EL (cell line): ENCODE data around the gene EHBP1.
A peak's percentile ranks its signal among the peaks of the same experiment; 100 is the strongest.

Experiments used
- DNase-seq: peaks from one replicate; pipeline ENCODE4 v3.0.0-alpha.2; 2016

EHBP1 gene

DNA sequence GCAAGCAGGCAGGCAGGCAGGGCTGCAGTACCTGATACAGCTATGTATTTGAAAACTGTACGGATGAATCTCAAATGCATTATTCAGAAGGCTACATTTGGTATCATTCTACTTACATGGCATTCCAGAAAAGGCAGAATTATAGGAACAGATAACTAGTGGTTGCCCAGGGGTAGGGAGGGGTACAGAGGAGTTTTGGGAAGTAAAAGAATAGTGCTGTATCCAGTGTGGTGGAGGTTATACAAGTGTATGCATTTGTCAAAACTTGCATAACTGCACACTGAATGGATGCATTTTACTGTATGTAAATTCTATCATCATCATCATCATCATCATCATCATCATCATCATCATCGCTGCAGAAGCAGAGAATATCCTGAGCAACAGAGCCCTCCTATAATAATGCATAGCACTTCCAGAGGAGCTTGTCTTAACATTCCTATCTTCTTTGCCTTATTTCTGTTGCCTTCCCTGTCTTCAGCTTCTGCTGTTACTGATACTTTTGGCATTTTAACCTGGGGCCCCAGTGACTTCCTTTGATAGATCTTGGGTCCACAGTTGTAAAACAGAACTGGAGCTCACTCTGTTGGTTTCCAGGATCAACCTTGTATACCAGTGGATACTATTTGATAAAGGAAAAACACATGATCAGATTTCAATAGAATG is 189.6 kb downstream of the EHBP1 start:
- DNase-seq: no peak

DNA sequence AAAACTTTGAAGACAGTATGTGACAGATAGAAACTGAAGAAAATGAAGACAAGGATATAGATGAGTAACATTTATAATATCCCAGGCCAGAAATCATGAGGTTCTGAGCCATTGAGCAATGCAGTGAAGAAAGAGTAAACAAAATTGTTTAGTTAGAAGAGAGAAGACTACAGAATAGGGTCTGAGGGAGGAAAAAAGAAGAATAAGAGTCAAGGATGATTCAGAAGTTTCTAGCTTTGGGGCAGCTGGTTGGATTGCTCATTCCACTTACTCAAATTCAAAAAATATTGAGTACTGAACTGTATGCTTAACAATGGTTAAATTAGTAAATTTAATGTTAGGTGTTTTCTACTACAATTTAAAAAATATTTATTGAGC is 190.1 kb downstream of the EHBP1 start:
- DNase-seq: no peak

DNA sequence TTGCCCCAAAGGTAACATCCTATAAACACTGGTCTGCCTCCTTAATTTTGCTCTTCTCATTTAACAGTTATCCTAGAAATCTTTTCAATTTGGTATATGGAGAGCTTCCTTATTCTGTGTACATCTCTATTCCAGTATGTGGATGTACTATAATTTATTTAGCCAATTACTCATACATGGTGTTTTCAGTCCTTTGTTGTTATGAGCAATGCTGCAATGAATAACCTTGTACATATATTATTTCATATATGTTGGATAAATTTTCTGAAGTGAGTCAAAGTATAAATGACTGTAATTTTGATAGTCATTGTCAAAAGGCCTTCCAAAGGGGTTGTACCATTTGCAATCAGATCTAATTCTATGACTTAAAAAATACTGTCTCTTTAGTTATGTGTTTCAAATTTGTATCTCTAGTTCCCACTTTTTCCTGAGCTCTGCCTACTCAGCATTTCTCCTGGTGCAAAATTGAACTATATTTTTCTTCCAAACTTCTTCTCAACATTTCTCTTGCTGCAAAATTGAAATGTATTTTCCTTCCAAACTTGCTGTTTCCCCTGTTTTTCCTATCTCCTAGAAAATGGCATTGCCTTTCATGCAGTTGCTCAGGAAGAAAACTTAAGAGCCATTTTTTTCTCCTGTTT is 191.8 kb downstream of the EHBP1 start:
- DNase-seq: no peak

DNA sequence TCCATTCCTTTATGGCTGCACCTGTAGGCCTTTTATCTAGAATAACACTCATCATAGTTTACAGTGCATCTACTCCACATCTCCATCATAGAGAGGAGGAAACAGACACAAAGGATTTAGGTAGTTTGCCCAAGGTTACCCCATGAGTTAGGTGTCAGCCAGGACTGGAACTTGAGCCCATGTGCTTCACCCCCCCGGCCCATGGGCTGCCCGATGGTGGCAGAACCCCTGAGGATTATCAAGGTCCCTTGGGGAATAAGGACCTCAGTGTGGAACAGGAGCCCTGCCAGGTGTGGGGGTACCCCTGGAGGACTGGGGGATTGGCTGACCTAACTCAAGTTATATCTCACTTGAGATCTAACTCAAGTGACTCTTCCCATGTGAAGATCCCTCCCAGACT is 198.8 kb downstream of the EHBP1 start:
- DNase-seq: no peak

DNA sequence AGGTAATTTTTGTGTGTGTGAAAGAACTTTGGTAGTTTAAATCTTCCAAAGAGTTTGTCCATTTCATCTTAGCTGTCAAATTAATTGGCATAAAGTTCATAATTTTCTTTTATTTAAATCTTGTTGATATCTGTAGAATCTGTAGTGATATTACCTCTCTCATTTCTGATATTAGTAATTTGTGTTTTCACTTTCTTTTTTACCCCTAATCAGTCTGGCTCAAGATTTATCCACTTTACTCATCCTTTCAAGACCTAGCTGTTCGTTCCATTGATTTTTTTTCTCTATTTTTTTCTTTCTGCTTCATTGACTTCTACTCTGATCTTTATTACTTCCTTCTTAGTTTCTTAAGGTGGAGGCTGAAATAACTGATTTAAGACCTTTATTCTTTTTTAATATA is 202.6 kb downstream of the EHBP1 start:
- DNase-seq: no peak

DNA sequence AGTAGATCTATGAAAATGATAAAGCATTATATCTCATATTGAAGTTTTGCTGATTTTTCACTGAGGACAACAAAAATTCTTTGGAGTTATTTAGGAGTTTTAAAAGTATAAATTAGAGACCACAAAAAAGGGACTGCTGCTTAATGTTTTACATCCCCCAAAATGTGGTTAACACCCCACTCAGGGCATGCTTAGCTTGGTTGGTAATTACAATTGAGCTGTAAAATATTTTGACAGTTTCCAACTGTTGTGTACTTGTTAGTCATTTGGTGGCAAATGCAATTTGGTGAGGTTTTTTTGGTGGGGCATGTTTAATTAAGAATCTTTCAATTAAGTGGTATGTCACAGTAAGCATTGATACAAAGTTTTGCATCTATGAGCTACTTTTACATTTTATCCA is 207.8 kb downstream of the EHBP1 start:
- no peak for DNase-seq

DNA sequence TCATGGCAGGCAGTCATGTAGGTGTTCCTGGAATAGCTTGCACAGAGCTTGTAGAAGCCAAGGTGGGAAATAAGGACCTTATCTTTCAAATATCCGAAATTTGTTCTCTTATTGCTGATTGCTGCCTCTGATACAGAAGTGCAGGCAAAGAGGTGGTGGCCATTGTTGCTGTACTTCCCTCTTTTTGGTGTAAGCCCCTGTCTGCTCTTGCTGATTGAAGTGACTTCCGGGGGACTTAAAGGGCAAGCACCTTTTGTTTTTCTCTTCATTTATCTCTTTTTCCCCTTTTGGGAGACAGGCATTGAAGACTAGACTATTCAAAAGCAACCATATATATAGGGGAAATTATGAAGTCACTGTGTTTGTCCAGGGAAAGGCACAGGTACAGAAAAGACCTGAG is 213.5 kb downstream of the EHBP1 start:
- DNase-seq: no peak

DNA sequence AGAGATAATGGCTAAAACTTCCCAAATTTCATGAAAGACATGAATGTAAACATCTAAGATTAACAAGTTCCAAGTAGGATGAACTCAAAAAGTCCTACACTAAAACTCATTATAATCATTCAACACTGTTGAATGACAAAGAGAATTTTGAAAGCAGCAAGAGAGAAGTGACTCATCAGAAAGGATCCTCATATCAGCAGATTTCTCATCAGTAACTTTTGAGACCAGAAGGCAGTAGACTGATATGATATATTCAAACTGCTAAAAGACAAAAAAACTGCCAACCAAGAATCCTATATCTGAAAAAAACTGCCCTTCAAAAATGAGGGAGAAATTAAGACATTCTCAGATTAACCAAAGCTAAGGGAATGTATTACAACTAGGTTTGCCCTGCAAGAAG is 214.6 kb downstream of the EHBP1 start:
- peak; percentile 42 for DNase-seq

DNA sequence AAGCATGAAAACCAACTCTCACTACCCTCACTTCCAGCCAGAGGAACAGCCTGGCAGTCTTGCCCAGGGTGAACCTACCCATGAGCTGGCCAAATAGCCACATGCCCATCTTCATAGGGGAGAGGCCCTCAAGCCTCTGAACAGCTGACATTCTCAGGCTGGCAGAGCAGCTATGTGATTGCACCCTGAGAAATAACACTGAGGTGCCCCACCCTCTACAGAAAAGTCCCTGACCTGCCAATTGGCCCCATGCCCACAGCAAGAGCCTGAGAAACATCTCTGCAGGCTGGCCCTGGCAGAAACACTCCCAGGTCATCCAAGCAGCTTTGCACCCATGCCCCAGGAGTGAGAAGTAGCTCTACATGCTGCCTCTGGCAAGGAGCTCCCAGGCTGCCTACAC is 217.7 kb downstream of the EHBP1 start:
- no peak for DNase-seq

DNA sequence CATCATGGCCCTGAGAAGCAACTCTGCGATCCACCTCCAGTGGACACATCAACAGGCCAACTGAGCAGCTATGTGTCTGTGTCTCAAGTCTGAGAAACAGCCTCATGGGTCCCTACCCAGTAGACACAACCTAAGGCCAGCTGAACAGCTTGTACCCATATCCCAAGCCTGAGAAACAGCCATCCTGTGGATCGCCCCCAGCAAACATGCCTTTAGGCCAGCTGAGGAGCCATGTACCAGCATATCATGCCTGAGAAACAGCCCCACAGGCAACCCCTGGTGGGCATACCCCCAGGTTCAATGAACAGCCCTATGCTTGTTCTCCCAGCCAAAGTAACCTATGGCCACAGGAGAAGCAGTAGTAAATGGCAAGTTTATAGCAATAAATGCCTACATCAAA is 218.4 kb downstream of the EHBP1 start:
- no peak for DNase-seq

DNA sequence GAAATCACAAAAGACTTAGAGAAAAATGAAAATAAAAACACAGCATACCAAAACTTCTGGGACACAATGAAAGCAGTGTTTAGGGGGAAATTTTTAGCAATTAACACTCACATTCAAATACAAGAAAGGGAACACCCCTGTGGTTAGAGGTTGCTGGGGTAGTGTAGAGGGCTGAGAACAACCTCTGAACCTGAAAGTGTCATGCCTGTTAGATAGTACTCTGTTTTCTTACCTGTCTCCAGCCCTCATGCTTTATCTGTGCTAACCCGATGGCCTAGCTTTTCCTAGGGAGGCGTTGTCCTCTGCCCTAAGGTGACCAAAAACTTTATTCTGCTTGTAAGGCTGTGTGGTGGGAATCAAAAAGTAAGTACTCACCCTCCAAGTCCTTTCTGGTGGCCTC is 222.5 kb downstream of the EHBP1 start:
- no peak for DNase-seq

DNA sequence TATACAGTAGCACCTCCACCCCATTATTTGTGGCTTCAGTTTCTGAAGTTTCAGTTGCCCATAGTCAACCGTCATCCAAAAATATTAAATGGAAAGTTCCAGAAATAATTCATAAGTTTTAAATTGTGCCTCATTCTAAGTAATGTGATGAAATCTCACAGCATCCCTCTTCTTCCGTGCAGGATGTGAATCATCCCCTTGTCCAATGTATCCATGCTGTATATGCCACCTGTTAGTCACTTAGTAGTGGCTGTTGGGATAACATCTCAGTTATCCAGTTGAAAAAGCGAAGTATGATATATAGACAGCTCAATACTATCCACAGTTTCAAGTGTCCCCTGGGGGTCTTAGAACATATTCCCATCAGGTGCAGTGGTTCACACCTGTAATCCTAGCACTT is 226.0 kb downstream of the EHBP1 start:
- DNase-seq: peak; percentile 21

DNA sequence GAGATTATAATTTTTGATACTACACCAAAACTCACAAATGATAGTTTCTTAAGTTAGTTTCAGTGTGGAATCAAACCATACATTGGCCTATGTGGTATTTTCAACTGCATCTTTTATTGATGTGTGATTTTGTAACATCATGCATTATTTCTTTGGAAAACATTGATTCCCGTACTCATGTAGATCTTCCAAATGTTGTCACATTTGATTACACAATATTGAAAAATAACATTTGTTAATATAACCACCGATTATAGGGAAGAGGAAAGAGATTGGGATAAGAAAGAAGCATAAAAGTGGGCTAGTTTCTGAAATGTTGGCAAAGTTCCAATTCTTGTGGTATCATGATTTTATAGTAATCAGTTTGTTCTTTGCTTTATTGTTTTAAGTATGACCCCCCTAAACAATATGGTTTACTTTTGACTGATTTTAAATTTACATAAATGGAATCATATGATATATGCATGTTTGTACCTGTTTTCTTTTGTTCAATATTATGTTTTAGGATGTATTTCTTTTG is 227.9 kb downstream of the EHBP1 start:
- no peak for DNase-seq

DNA sequence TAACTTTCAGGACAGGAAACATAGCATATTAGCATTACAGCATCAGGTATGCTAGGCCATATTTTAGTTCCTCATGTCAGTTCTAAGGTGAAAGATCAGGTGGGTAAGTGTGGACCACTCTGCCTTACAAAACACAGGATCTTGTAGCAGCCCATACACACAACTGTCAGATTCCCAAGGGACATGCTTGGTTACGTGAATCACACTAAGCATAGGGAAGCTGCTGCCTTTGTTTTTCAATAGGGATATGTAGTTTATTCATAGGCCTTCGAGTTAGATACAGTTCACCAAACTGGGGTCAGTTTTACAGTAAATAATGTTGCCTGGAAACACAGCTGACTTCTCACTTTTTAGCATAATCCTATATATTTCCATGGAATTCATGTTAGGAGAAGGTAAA is 229.0 kb downstream of the EHBP1 start:
- no peak for DNase-seq

DNA sequence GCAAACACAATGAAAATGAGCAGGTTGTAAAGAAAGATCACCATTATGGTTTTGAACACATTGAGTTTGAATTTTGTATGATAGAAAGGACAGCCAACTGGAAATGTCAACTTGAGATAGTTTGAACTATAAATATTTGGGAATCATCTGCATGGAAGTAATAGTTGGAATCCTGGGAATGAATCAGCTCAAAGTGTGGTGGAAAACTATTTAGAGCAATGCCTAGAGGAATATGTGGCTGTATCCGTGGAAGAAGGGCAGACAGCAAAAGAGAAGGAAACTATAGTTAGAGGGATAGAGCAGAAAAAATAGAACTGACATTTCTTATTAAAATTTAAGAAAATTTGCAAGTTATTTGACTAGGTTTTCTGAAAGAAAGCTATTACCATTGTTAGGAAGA is 232.6 kb downstream of the EHBP1 start:
- peak; percentile 23 for DNase-seq

DNA sequence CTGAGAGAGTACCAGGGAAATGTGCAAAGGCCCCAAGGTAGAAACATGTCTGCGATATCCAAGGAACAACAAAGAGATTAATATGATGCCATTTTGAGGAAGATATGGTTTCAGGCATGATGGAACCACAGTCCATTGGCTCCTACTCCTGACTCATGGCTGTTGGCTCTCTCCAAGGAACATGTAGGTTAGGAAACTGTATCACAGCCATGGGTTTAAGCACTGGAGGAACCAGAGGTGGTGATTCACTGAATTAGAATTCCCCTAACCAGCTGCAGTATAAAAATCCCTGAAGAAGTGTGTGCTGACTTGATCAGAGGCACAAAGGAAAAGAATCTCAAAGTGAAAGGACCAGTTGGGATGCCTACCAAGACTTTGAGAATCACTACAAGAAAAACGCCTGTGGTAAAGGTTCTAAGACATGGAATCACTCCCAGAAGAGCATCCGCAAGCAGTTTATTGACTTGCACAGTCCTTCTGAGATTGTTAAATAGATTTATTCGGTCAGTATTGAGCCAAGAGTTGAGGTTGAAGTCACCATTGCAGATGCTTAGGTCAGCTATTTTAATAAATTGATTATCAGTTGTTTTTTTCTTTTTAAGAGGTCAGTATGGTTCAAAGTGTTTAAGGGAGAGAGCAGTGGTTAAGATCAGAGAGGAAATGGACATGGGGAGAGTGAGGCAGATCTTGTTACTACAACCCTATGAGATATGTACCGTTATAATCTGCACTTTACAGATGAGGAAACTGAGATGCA is 234.4 kb downstream of the EHBP1 start:
- peak; percentile 86 for DNase-seq

DNA sequence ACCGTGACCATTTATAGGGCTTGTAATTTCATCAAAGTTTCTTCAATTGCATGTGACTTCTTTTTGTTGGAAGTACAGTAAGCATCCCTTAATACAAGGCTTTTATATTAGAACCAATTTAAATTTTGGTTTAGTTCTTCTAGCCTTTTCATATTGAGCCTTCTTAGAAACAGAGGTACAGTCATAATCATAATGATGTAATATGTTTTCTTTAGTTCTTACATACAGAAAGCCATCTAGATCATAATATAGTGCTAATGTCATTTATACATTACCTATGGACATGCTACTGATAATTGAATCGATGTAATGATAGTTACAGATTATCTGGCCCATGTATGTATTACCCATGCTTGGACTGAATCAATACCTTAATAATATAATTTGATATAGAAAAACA is 235.2 kb downstream of the EHBP1 start:
- no peak for DNase-seq

DNA sequence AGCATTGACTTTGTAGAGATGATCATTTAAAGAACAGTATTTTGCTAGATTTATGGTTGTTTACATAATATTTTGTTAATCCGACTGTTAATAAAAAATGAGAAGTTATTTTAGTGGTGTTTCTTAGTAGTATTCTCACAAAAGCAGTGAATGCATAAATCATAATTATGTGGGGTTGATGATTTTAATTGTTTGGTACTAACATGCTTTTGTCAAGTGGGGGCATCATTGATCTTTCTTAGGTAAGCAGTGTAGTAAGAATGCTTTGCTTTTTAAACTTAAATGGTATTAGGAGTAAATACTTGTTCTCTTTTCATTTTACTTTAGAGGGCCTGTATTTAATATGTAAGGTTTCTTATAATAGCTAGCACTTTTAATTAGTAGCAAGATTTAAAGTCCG is 235.9 kb downstream of the EHBP1 start:
- DNase-seq: no peak

DNA sequence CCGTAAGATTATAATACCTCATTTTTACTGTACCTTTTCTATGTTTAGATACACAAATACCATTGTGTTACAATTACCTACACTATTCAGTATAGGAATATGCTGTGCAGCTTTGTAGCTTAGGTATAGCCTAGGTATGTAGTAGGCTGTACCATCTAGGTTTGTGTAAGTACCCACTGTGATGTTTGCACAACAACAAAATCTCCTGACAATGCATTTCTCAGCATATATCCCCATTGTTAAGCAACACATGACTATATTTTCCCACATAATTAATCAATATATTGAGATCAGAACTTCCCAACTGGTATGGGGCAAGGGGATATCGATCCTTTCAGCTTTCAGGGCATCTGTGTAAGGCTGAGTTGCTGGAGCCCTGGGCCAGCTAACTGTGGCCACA is 238.8 kb downstream of the EHBP1 start:
- DNase-seq: no peak

DNA sequence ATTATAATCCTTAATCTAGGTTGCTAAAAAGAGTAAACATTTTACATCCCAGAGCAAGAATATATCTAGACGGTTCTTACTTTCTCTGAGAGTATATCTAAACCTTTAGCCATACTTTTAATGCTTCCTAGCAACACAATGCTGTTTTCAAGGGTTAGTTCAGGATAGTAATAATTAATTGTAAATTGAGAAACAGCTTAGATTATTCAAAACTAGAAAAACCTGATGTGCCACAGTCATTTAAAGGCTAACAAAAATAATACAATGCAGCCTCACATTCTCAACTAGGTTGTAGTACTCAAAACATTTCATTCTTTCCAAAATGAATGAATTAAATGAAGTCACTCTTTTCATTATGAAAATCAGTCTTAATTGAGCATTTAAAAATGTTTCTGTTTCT is 241.9 kb downstream of the EHBP1 start:
- DNase-seq: no peak

DNA sequence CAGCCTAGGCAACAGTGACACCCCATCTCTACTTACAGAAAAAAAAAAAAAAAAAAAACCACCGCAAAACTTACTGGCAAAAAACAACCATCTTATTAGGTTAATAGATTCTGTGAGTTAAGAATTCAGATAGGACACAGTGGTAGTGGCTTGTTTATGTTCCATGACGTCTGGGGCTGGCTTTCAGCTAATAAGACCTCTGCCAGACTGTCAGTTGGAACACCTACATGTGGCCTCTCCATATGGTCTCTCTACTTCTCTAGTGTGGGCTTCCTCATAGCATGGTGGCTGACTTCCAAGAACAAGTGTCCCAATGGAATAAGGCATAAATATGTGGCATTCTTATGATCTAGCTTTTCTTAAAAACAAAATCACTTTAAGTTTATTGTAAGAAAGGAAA is 251.1 kb downstream of the EHBP1 start:
- DNase-seq: no peak

DNA sequence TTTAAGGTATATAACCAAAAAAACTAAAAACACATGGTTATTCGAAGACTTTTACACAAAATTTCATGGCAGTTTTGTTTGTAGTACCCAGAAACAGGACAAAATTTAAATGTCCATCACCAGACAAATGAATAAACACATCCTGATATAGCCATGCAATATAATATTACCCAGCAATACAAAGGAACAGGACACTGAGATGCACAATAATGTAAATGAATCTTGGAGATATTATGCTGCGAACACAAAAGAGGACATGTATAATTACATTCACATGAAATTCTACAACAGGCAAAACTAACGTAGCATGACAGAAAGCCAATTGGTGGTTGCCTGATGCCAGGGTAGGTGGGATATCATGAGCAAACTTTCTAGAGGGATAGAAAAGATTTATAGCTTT is 252.7 kb downstream of the EHBP1 start:
- DNase-seq: no peak

DNA sequence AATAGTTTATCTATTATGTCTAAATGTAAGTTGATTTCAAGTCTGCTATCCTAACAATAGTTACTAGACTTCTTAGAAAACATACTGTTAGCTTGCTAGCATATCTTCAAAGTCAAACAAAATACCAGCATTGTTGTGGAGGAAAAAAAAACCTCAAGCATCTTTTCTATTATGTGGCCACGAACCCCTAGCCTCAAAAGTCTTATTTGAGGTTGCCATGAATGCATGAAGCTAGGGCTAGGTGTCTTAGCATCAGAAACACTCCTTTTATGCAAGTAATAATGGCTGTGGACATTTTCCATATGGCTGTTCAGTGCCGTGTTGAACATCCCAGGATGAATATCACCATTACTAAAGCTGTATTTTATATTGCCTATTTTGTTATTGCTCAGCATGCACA is 258.5 kb downstream of the EHBP1 start:
- DNase-seq: no peak

DNA sequence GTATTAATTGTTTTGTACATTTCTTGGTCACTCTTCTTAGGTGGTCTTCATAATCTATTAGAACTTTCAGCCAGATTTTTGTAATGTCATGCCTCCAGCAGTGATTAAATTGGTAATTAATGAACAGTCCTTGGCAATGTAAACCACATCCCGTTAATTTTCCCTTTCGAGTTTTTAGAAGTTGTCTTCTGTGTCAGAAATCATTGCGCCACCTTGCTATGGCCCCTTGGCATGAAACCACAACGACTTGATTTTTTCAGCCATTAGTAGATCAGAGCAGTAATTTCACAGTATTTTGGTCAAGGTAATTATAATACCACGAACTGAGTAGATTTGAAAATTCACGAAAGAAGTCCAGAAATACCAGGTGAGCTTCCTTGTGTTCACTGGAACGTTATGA is 259.2 kb downstream of the EHBP1 start:
- no peak for DNase-seq
